Stomach (tissue), 4 donors: ENCODE results near the gene SMIM44.

Source experiments
- CTCF ChIP-seq, 7 experiments: fragments of 450-650 bp in 4 of 7; fragments of 200-600 bp in 3 of 7; sonication (generic) in 3 of 7; IDR thresholded peaks; one replicate each; pipeline ENCODE4 v1.5.1; 2016 to 2019; ENCODE audit warnings: antibody characterized with exemption in 7 of 7, control low read depth in 2 of 7, mild to moderate bottlenecking in 1 of 7
- POLR2A ChIP-seq, 4 donors: fragments of 450-650 bp; IDR thresholded peaks; one replicate each; pipeline ENCODE4 v1.6.1; 2016; ENCODE audit warnings: antibody characterized with exemption in 4 of 4, control low read depth in 2 of 4, mild to moderate bottlenecking in 1 of 4, moderate library complexity in 1 of 4

- no peak for TF ChIP-seq CTCF (IDR thresholded peaks at IDR 0.05)
- no peak for TF ChIP-seq POLR2A (IDR thresholded peaks at IDR 0.05)
These were observed 47.1 kb upstream of the SMIM44 start for GRCh38 chr19:3530389-3530788.
